AG20443 (cell line): ENCODE data around the gene PIK3C2G.

Source experiments
- DNase-seq: peaks from one replicate; pipeline ENCODE4 v3.0.0; 2012; ENCODE audit warnings: low spot score, mixed read lengths

The PIK3C2G gene

GRCh38 chr12:18419311-18419710 is 158.0 kb downstream of the PIK3C2G start:
- DNase-seq, result no peak

GRCh38 chr12:18421867-18422266 is 160.5 kb downstream of the PIK3C2G start:
- peak; percentile 10 for DNase-seq

GRCh38 chr12:18422871-18423270 is 161.6 kb downstream of the PIK3C2G start:
- DNase-seq, result peak; percentile 19

GRCh38 chr12:18424857-18425256 is 163.5 kb downstream of the PIK3C2G start:
- DNase-seq, result no peak

- no peak for DNase-seq
Observed at GRCh38 chr12:18427520-18427919, 166.2 kb downstream of the PIK3C2G start.

GRCh38 chr12:18428416-18428815 is 167.1 kb downstream of the PIK3C2G start:
- no peak for DNase-seq

- no peak for DNase-seq
Observed at GRCh38 chr12:18429366-18429765, 168.0 kb downstream of the PIK3C2G start.

- peak; percentile 74 for DNase-seq
Observed at GRCh38 chr12:18430425-18431048, 169.2 kb downstream of the PIK3C2G start.

GRCh38 chr12:18431771-18432170 is 170.5 kb downstream of the PIK3C2G start:
- DNase-seq, result no peak

GRCh38 chr12:18432206-18432605 is 170.9 kb downstream of the PIK3C2G start:
- DNase-seq, result no peak

GRCh38 chr12:18436170-18436569 is 174.9 kb downstream of the PIK3C2G start:
- DNase-seq, result no peak

- DNase-seq, result no peak
Observed at GRCh38 chr12:18439541-18439940, 178.2 kb downstream of the PIK3C2G start.

- DNase-seq, result peak; percentile 13
Observed at GRCh38 chr12:18443768-18444437, 182.6 kb downstream of the PIK3C2G start.

- DNase-seq, result no peak
Observed at GRCh38 chr12:18446061-18446644, 184.8 kb downstream of the PIK3C2G start.

GRCh38 chr12:18454330-18454729 is 193.0 kb downstream of the PIK3C2G start:
- DNase-seq, result no peak

- no peak for DNase-seq
Observed at GRCh38 chr12:18456344-18456743, 195.0 kb downstream of the PIK3C2G start.

GRCh38 chr12:18457362-18457761 is 196.0 kb downstream of the PIK3C2G start:
- no peak for DNase-seq

- DNase-seq, result peak; percentile 20
Observed at GRCh38 chr12:18461758-18462157, 200.4 kb downstream of the PIK3C2G start.

GRCh38 chr12:18462442-18462841 is 201.1 kb downstream of the PIK3C2G start:
- peak; percentile 51 for DNase-seq

- DNase-seq, result no peak
Observed at GRCh38 chr12:18467620-18468245, 206.4 kb downstream of the PIK3C2G start.

GRCh38 chr12:18468246-18469075 is 207.1 kb downstream of the PIK3C2G start:
- DNase-seq, result peak; percentile 53

GRCh38 chr12:18470251-18470650 is 208.9 kb downstream of the PIK3C2G start:
- DNase-seq, result no peak
